SK-N-SH (cell line): Measurements from ENCODE around the gene TMEM178A. TPM values are rescaled to one million over a fixed set of nuclear protein-coding genes. Genes with fewer than 3 reads are reported as not detected.

Source experiments
- CTCF ChIA-PET: fragments of 300-600, 350-600 bp; formaldehyde crosslinking; extraction: SDS; loops from one replicate; lab custom pipeline; 2021; lab: Yijun Ruan, JAX
- POLR2A ChIA-PET: fragments of 350-600 bp; sonication (Branson Sonifier 250); formaldehyde crosslinking; extraction: SDS; loops from one replicate; lab custom pipeline; 2020; ENCODE audit warnings: antibody characterized with exemption, inconsistent platforms; lab: Yijun Ruan, JAX
- DNase-seq: peaks from one replicate; pipeline ENCODE4 v3.0.0; 2012
- H2AFZ ChIP-seq: fragments of 200-600 bp; sonication (generic); 2 replicates; pipeline ENCODE4 v1.8.1; 2016; ENCODE audit warnings: antibody characterized with exemption, mild to moderate bottlenecking, low read depth
- H3F3A ChIP-seq: fragments of 200-600 bp; sonication (generic); replicated peaks from 2 replicates; pipeline ENCODE3; 2016; ENCODE audit warnings: antibody characterized with exemption, mild to moderate bottlenecking; ENCODE audit not compliant: insufficient read depth
- H3K27ac ChIP-seq, 2 experiments: fragments of 200-500 bp in 1 of 2; fragments of 200-600 bp in 1 of 2; sonication (Bioruptor generic) in 1 of 2; sonication (generic), shearing (Covaris generic) in 1 of 2; 2 replicates each; pipeline versions ENCODE4 v1.5.1 to v1.6.1; 2014 to 2016; ENCODE audit warnings: low read depth in 2 of 2, inconsistent platforms in 1 of 2, low read length in 1 of 2, mild to moderate bottlenecking in 1 of 2, mixed read lengths in 1 of 2
- H3K27me3 ChIP-seq: fragments of 200-600 bp; sonication (generic), shearing (Covaris generic); 2 replicates; pipeline ENCODE4 v1.6.1; 2016; ENCODE audit warnings: mixed run types; ENCODE audit not compliant: insufficient read depth
- H3K36me3 ChIP-seq, 2 experiments: fragments of 200-500 bp in 1 of 2; fragments of 200-600 bp in 1 of 2; sonication (Bioruptor generic) in 1 of 2; sonication (generic) in 1 of 2; replicated peaks in 1 of 2; 2 replicates each; pipeline versions ENCODE3 to v1.5.1; 2014 to 2016; ENCODE audit warnings: low read length in 1 of 2, mild to moderate bottlenecking in 1 of 2; ENCODE audit not compliant: insufficient read depth in 2 of 2, control insufficient read depth in 1 of 2
- H3K4me1 ChIP-seq, 2 experiments: fragments of 200-500 bp in 1 of 2; fragments of 200-600 bp in 1 of 2; sonication (Bioruptor generic) in 1 of 2; sonication (generic), shearing (Covaris generic) in 1 of 2; 2 replicates each; pipeline versions ENCODE4 v1.5.1 to v1.6.1; 2014 to 2016; ENCODE audit warnings: low read depth in 1 of 2, low read length in 1 of 2, mixed run types in 1 of 2; ENCODE audit not compliant: insufficient read depth in 2 of 2, control insufficient read depth in 1 of 2
- H3K4me2 ChIP-seq: fragments of 200-600 bp; sonication (generic), shearing (Covaris generic); 2 replicates; pipeline ENCODE4 v1.6.1; 2017; ENCODE audit warnings: mixed run types
- H3K4me3 ChIP-seq, 2 experiments: fragments of 200-500 bp in 1 of 2; fragments of 200-600 bp in 1 of 2; sonication (Bioruptor generic) in 1 of 2; sonication (generic), shearing (Covaris generic) in 1 of 2; 2 replicates each; pipeline versions ENCODE4 v1.5.1 to v1.8.1; 2014 to 2016; ENCODE audit warnings: low read depth in 2 of 2, inconsistent platforms in 1 of 2, low read length in 1 of 2, mild to moderate bottlenecking in 1 of 2, mixed read lengths in 1 of 2, moderate library complexity in 1 of 2
- H3K79me2 ChIP-seq: fragments of 200-600 bp; sonication (generic); 2 replicates; pipeline ENCODE4 v1.8.1; 2017; ENCODE audit warnings: mild to moderate bottlenecking; ENCODE audit not compliant: insufficient read depth
- H3K9ac ChIP-seq: fragments of 200-600 bp; sonication (generic); 2 replicates; pipeline ENCODE4 v1.6.1; 2017; ENCODE audit warnings: mixed run types
- H3K9me2 ChIP-seq: fragments of 200-600 bp; sonication (generic); 2 replicates; pipeline ENCODE4 v1.6.1; 2017; ENCODE audit warnings: mixed run types
- H3K9me3 ChIP-seq: fragments of 200-600 bp; sonication (generic); 2 replicates; pipeline ENCODE4 v1.6.1; 2017; ENCODE audit warnings: mixed run types, mild to moderate bottlenecking, moderate library complexity
- H4K20me1 ChIP-seq: fragments of 200-600 bp; sonication (generic); 2 replicates; pipeline ENCODE4 v1.6.1; 2017; ENCODE audit warnings: mild to moderate bottlenecking, mixed run types; ENCODE audit not compliant: insufficient read depth
- CTCF ChIP-seq: fragments of 200-600 bp; sonication (generic); IDR thresholded peaks from 2 replicates; pipeline ENCODE4 v1.6.1; 2017; ENCODE audit warnings: antibody characterized with exemption, mild to moderate bottlenecking, moderate library complexity
- ELF1 ChIP-seq: IDR thresholded peaks from 2 replicates; pipeline ENCODE4 v1.4.0; 2012
- FOXJ3 ChIP-seq: sonication (generic); formaldehyde crosslinking; IDR thresholded peaks from 2 replicates; pipeline ENCODE4 v1.5.1; 2020; ENCODE audit warnings: mild to moderate bottlenecking, missing genetic modification reagents
- GATA2 ChIP-seq: sonication (generic); formaldehyde crosslinking; IDR thresholded peaks from 2 replicates; pipeline ENCODE4 v1.5.0; 2020; ENCODE audit warnings: mild to moderate bottlenecking, missing genetic modification reagents
- IRF3 ChIP-seq: fragments of 150-350 bp; IDR thresholded peaks from 2 replicates; pipeline ENCODE4 v1.6.1; 2016; ENCODE audit warnings: mild to moderate bottlenecking, low read depth, low read length
- MAX ChIP-seq: IDR thresholded peaks from 2 replicates; pipeline ENCODE4 v1.4.0; 2012; ENCODE audit warnings: low read depth
- PBX3 ChIP-seq: IDR thresholded peaks from 2 replicates; pipeline ENCODE4; 2012
- POLR2AphosphoS5 ChIP-seq: IDR thresholded peaks from 2 replicates; pipeline ENCODE4 v1.6.1; 2012; ENCODE audit warnings: low read depth, low read length
- RAD21 ChIP-seq: IDR thresholded peaks from 2 replicates; pipeline ENCODE4 v1.6.1; 2012; ENCODE audit warnings: mild to moderate bottlenecking, low read length
- REST ChIP-seq: IDR thresholded peaks from 2 replicates; pipeline ENCODE4 v1.6.1; 2012; ENCODE audit warnings: mild to moderate bottlenecking, low read depth, low read length, moderate library complexity
- SIN3A ChIP-seq: IDR thresholded peaks from 2 replicates; pipeline ENCODE4 v1.6.1; 2012; ENCODE audit warnings: low read depth, mild to moderate bottlenecking, low read length, moderate library complexity, borderline replicate concordance
- TAF1 ChIP-seq: IDR thresholded peaks from 2 replicates; pipeline ENCODE4 v1.6.1; 2012; ENCODE audit warnings: low read depth, mild to moderate bottlenecking, low read length, moderate library complexity, borderline replicate concordance
- TCF12 ChIP-seq: IDR thresholded peaks from 2 replicates; pipeline ENCODE4 v1.4.0; 2012
- TEAD4 ChIP-seq: IDR thresholded peaks from 2 replicates; pipeline ENCODE4 v1.4.0; 2012; ENCODE audit warnings: mild to moderate bottlenecking, borderline replicate concordance; ENCODE audit not compliant: insufficient read depth
- WGBS: methylation state at CpG from one replicate; pipeline ENCODE4 v1.1.6; 2017; ENCODE audit warnings: low lambda C conversion rate; 5-methylcytosine and 5-hydroxymethylcytosine counted together
- polyA plus RNA-seq, 3 experiments: library from polyadenylated mRNA; depleted of rRNA; stranded (reverse); fragments of >200 nt; gene quantifications; 2 replicates each; pipeline ENCODE4 v1.2.3, GENCODE V29; 2012

Gene TMEM178A
- polyA plus RNA-seq, 1 of the 3 experiments (the other 2 are of a cell fraction), result 0.84 TPM

- no peak for TF ChIP-seq MAX
Observed at GRCh38 chr2:39622860-39623259, 42.9 kb upstream of the TMEM178A start (continued).

GRCh38 chr2:39623917-39624316 lies 41.8 kb upstream of the TMEM178A start:
- H3K4me2 ChIP-seq, result no peak overlapping the region
- H3K27me3 ChIP-seq, result no peaks in the 10 kb centered on the region
- no peak overlapping the region for H3K9ac ChIP-seq
- no peak overlapping the region for H3K4me3 ChIP-seq
- POLR2A ChIA-PET, result no interaction called here
- no peaks in the 10 kb centered on the region for H3F3A ChIP-seq
- no peaks in the 10 kb centered on the region for H3K36me3 ChIP-seq
- no peaks in the 10 kb centered on the region for H3K9me3 ChIP-seq
- no peak overlapping the region for H2AFZ ChIP-seq
- H3K4me1 ChIP-seq, result peaks cover 3 to 8% of the 10 kb centered on the region in 2 experiments; a peak in 2 of 4 replicates
- H4K20me1 ChIP-seq, result no peaks in the 10 kb centered on the region
- DNase-seq, result no peak
- H3K79me2 ChIP-seq, result no peaks in the 10 kb centered on the region
- CTCF ChIA-PET, result no interaction called here
- H3K27ac ChIP-seq, result no peak overlapping the region
- no peaks in the 10 kb centered on the region for H3K9me2 ChIP-seq
- 69% methylated on average over 5 of the region's 5 CpGs for WGBS
- TF ChIP-seq IRF3, result no peak
- no peak for TF ChIP-seq GATA2 (CRISPR knock-in tag)
- TF ChIP-seq RAD21, result no peak
- no peak for TF ChIP-seq MAX
- no peak for TF ChIP-seq TCF12
- no peak for TF ChIP-seq TAF1
- TF ChIP-seq ELF1, result no peak
- no peak for TF ChIP-seq CTCF
- TF ChIP-seq, all 33 proteins: peak for 0

GRCh38 chr2:39625193-39625926 lies 40.4 kb upstream of the TMEM178A start:
- H3K9ac ChIP-seq, result no peak overlapping the region
- H3K27me3 ChIP-seq, result no peaks in the 10 kb centered on the region
- H3K9me3 ChIP-seq, result no peaks in the 10 kb centered on the region
- H3K4me2 ChIP-seq, result no peak overlapping the region
- no peaks in the 10 kb centered on the region for H3K36me3 ChIP-seq
- no peak overlapping the region for H3K27ac ChIP-seq
- no peak overlapping the region for H3K4me3 ChIP-seq
- no peaks in the 10 kb centered on the region for H4K20me1 ChIP-seq
- peaks cover 0 to under 1% of the 10 kb centered on the region in 2 experiments; a peak in 1 of 4 replicates for H3K4me1 ChIP-seq
- no peaks in the 10 kb centered on the region for H3K9me2 ChIP-seq
- DNase-seq, result no peak
- ChIA-PET CTCF (no interaction called here), POLR2A (no interaction called here)
- no peaks in the 10 kb centered on the region for H3K79me2 ChIP-seq
- no peak overlapping the region for H2AFZ ChIP-seq
- no peaks in the 10 kb centered on the region for H3F3A ChIP-seq
- 84% methylated on average over 9 of the region's 9 CpGs for WGBS
- no peak for TF ChIP-seq TEAD4
- no peak for TF ChIP-seq PBX3
- TF ChIP-seq REST, result no peak
- no peak for TF ChIP-seq POLR2AphosphoS5
- TF ChIP-seq FOXJ3 (CRISPR knock-in tag), result no peak
- TF ChIP-seq ELF1, result no peak
- no peak for TF ChIP-seq SIN3A
- no peak for TF ChIP-seq TAF1
- TF ChIP-seq IRF3, result no peak
